ENCODE measurements around the gene LDHAL6A. TPM values are rescaled to one million over a fixed set of nuclear protein-coding genes. Genes with fewer than 3 reads are reported as not detected.

LDHAL6A gene
- total RNA-seq, 2 experiments from 2014 or later = not detected

GRCh38 chr11:18420067-18420466 lies 35.6 kb upstream of the LDHAL6A start:
- ChIA-PET POLR2A (no interaction called here), CTCF (no interaction called here)
- Mint-ChIP-seq H3K4me3 (no peak overlapping the region), H3K4me1 (ENCODE audit: low read depth) (peaks cover 8% of the 10 kb centered on the region), H3K27ac (no peak overlapping the region), H3K9me3 (no peaks in the 10 kb centered on the region), H3K27me3 (no peaks in the 10 kb centered on the region), H3K36me3 (ENCODE audit: low read depth) (no peaks in the 10 kb centered on the region)
- TF ChIP-seq CTCF (IDR thresholded peaks at IDR 0.05) = no peak
- intact Hi-C loops (cut with micrococcal nuclease) = no loop called here
- DNase-seq = no peak
- no peak for ATAC-seq

- peaks cover 6% of the 10 kb centered on the region for H3K4me1 Mint-ChIP-seq (ENCODE audit: low read depth)
- no peak for TF ChIP-seq CTCF (IDR thresholded peaks at IDR 0.05)
- ATAC-seq (no peak), DNase-seq (no peak)
- intact Hi-C loops (cut with micrococcal nuclease) = no loop called here
- ChIA-PET POLR2A (interaction anchor here (0.6 kb wide), 1 partner anchor 51 kb away, joined by 4 read pairs; no protein-coding TSS in a partner anchor), CTCF (no interaction called here)
- H3K27me3 Mint-ChIP-seq = no peaks in the 10 kb centered on the region
- H3K27ac Mint-ChIP-seq = no peak overlapping the region
- peaks cover 2% of the 10 kb centered on the region for H3K36me3 Mint-ChIP-seq (ENCODE audit: low read depth)
- H3K9me3 Mint-ChIP-seq = peaks cover 2% of the 10 kb centered on the region
- no peak overlapping the region for H3K4me3 Mint-ChIP-seq
Observed at GRCh38 chr11:18427240-18427639, 28.4 kb upstream of the LDHAL6A start.

- CTCF ChIA-PET = no interaction called here
- Mint-ChIP-seq H3K27ac (no peak overlapping the region), H3K4me1 (ENCODE audit: low read depth) (peaks cover 7% of the 10 kb centered on the region), H3K36me3 (ENCODE audit: low read depth) (peaks cover 2% of the 10 kb centered on the region), H3K27me3 (no peaks in the 10 kb centered on the region), H3K4me3 (no peak overlapping the region), H3K9me3 (peaks cover 7% of the 10 kb centered on the region)
- POLR2A ChIA-PET = no interaction called here
- TF ChIP-seq CTCF (IDR thresholded peaks at IDR 0.05) = no peak
- DNase-seq (no peak), ATAC-seq (no peak)
- intact Hi-C loops (cut with micrococcal nuclease) = no loop called here
Observed at GRCh38 chr11:18429332-18429731, 26.3 kb upstream of the LDHAL6A start.

GRCh38 chr11:18438691-18439090 lies 17.0 kb upstream of the LDHAL6A start:
- Mint-ChIP-seq H3K4me1 (ENCODE audit: low read depth) (no peaks in the 10 kb centered on the region), H3K36me3 (ENCODE audit: low read depth) (no peaks in the 10 kb centered on the region), H3K27ac (no peak overlapping the region), H3K9me3 (peaks cover 2% of the 10 kb centered on the region), H3K27me3 (no peaks in the 10 kb centered on the region), H3K4me3 (no peak overlapping the region)
- CTCF ChIA-PET = no interaction called here
- intact Hi-C loops (cut with micrococcal nuclease) = no loop called here
- ATAC-seq (no peak), DNase-seq (no peak)
- TF ChIP-seq CTCF (IDR thresholded peaks at IDR 0.05) = no peak
- POLR2A ChIA-PET = no interaction called here

GRCh38 chr11:18449251-18449650 lies 6.4 kb upstream of the LDHAL6A start:
- Mint-ChIP-seq H3K36me3 (ENCODE audit: low read depth) (no peaks in the 10 kb centered on the region), H3K27ac (no peak overlapping the region), H3K9me3 (no peaks in the 10 kb centered on the region), H3K27me3 (no peaks in the 10 kb centered on the region), H3K4me1 (ENCODE audit: low read depth) (no peaks in the 10 kb centered on the region), H3K4me3 (no peak overlapping the region)
- intact Hi-C loops (cut with micrococcal nuclease) = no loop called here
- no peak for ATAC-seq
- no peak for TF ChIP-seq CTCF (IDR thresholded peaks at IDR 0.05)
- no peak for DNase-seq
- POLR2A ChIA-PET = no interaction called here
- CTCF ChIA-PET = no interaction called here

Measured in activated CD8-positive, alpha-beta T cell treated with anti-CD3 and anti-CD28 coated beads for 36 hours (primary cell).